H9 (cell line): ENCODE data around the gene DNAJC2. TPM values are rescaled to one million over a fixed set of nuclear protein-coding genes. Genes with fewer than 3 reads are reported as not detected.

Experiments used
- DNase-seq: peaks from one replicate; pipeline ENCODE4 v3.0.0-alpha.2; 2017
- H2AFZ ChIP-seq: one replicate; pipeline ENCODE4 v1.6.1; 2013; ENCODE audit warnings: mild to moderate bottlenecking, low read length, control low read depth, moderate library complexity
- H2AK5ac ChIP-seq: 2 replicates; pipeline ENCODE4 v1.6.1; 2013; ENCODE audit warnings: low read length, control low read depth, mixed read lengths; ENCODE audit not compliant: insufficient read length
- H2BK120ac ChIP-seq: one replicate; pipeline ENCODE4 v1.6.1; 2013; ENCODE audit warnings: low read depth, mild to moderate bottlenecking, low read length, control low read depth, inconsistent platforms; ENCODE audit not compliant: poor library complexity, severe bottlenecking
- H2BK12ac ChIP-seq: 2 replicates; pipeline ENCODE4 v1.6.1; 2013; ENCODE audit warnings: low read length, control low read depth, mixed read lengths, low read depth; ENCODE audit not compliant: insufficient read length
- H2BK15ac ChIP-seq: 2 replicates; pipeline ENCODE4 v1.6.1; 2013; ENCODE audit warnings: low read depth, low read length, control low read depth
- H2BK20ac ChIP-seq: one replicate; pipeline ENCODE4 v1.6.1; 2013; ENCODE audit warnings: low read depth, mild to moderate bottlenecking, low read length, control low read depth, inconsistent platforms; ENCODE audit not compliant: poor library complexity, severe bottlenecking
- H2BK5ac ChIP-seq: 2 replicates; pipeline ENCODE4 v1.6.1; 2013; ENCODE audit warnings: low read length, control low read depth, mixed read lengths; ENCODE audit not compliant: insufficient read length
- H3K14ac ChIP-seq: 2 replicates; pipeline ENCODE4 v1.6.1; 2013; ENCODE audit warnings: low read length, control low read depth; ENCODE audit not compliant: insufficient read depth
- H3K18ac ChIP-seq: 2 replicates; pipeline ENCODE4 v1.6.1; 2013; ENCODE audit warnings: low read depth, mild to moderate bottlenecking, mixed read lengths, low read length, control low read depth; ENCODE audit not compliant: insufficient read length
- H3K23ac ChIP-seq: 2 replicates; pipeline ENCODE4 v1.6.1; 2013; ENCODE audit warnings: low read length, control low read depth, mixed read lengths, low read depth; ENCODE audit not compliant: insufficient read length
- H3K23me2 ChIP-seq: 2 replicates; pipeline ENCODE4 v1.6.1; 2013; ENCODE audit warnings: low read depth, mild to moderate bottlenecking, mixed read lengths, low read length, control low read depth; ENCODE audit not compliant: insufficient read length, poor library complexity, severe bottlenecking
- H3K27ac ChIP-seq: 2 replicates; pipeline ENCODE4 v1.5.1; 2013; ENCODE audit warnings: low read length, control low read depth, mixed read lengths, low read depth; ENCODE audit not compliant: insufficient read length
- H3K27me3 ChIP-seq: 2 replicates; pipeline ENCODE4 v1.6.1; 2013; ENCODE audit warnings: low read length, control low read depth, inconsistent platforms; ENCODE audit not compliant: insufficient read depth
- H3K4ac ChIP-seq: 2 replicates; pipeline ENCODE4 v1.6.1; 2013; ENCODE audit warnings: low read depth, mild to moderate bottlenecking, control low read depth, inconsistent platforms, low read length, moderate library complexity
- H3K4me1 ChIP-seq: 2 replicates; pipeline ENCODE4 v1.6.1; 2013; ENCODE audit warnings: low read length, control low read depth, inconsistent platforms; ENCODE audit not compliant: insufficient read depth
- H3K4me2 ChIP-seq: 2 replicates; pipeline ENCODE4 v1.6.1; 2013; ENCODE audit warnings: low read length, control low read depth, mixed read lengths; ENCODE audit not compliant: insufficient read length, insufficient read depth
- H3K56ac ChIP-seq: 2 replicates; pipeline ENCODE4 v1.6.1; 2013; ENCODE audit warnings: low read depth, mild to moderate bottlenecking, mixed read lengths, low read length, control low read depth; ENCODE audit not compliant: insufficient read length
- H3K79me1 ChIP-seq: 2 replicates; pipeline ENCODE4 v1.6.1; 2013; ENCODE audit warnings: low read depth, mild to moderate bottlenecking, moderate library complexity, low read length, control low read depth, inconsistent platforms; ENCODE audit not compliant: insufficient read depth, poor library complexity, severe bottlenecking
- H3K79me2 ChIP-seq: 2 replicates; pipeline ENCODE4 v1.6.1; 2013; ENCODE audit warnings: low read length, control low read depth, inconsistent platforms; ENCODE audit not compliant: insufficient read depth
- H3K9ac ChIP-seq: 2 replicates; pipeline ENCODE4 v1.6.1; 2013; ENCODE audit warnings: low read length, control low read depth, mixed read lengths; ENCODE audit not compliant: insufficient read length; ENCODE audit errors: extremely low read depth
- H3K9me3 ChIP-seq: one replicate; pipeline ENCODE4 v1.6.1; 2013; ENCODE audit warnings: low read depth, low read length, inconsistent platforms; ENCODE audit not compliant: control insufficient read depth
- H3T11ph ChIP-seq: one replicate; pipeline ENCODE4 v1.6.1; 2013; ENCODE audit warnings: mild to moderate bottlenecking, low read length, control low read depth, inconsistent platforms
- H4K20me1 ChIP-seq: one replicate; pipeline ENCODE4 v1.6.1; 2013; ENCODE audit not compliant: control insufficient read depth, insufficient read length, insufficient read depth
- H4K5ac ChIP-seq: 2 replicates; pipeline ENCODE4 v1.6.1; 2013; ENCODE audit warnings: low read depth, mild to moderate bottlenecking, mixed read lengths, low read length, control low read depth; ENCODE audit not compliant: insufficient read length
- H4K8ac ChIP-seq: replicated peaks from 2 replicates; pipeline ENCODE4 v1.6.1; 2013; ENCODE audit warnings: low read length, control low read depth, mixed read lengths, low read depth; ENCODE audit not compliant: insufficient read length
- H4K91ac ChIP-seq: 2 replicates; pipeline ENCODE4 v1.6.1; 2013; ENCODE audit warnings: low read depth, mild to moderate bottlenecking, moderate library complexity, mixed read lengths, low read length, control low read depth; ENCODE audit not compliant: insufficient read length
- H3K27ac Mint-ChIP-seq, 3 experiments: 2 replicates in 2 of 3; 3 replicates in 1 of 3; pipeline ENCODE4 v1.8.0; 2020 to 2021; ENCODE audit warnings: mixed read lengths in 3 of 3, mild to moderate bottlenecking in 1 of 3, moderate library complexity in 1 of 3
- H3K27me3 Mint-ChIP-seq: 2 replicates; pipeline ENCODE4 v1.8.0; 2021; ENCODE audit warnings: low read depth, mild to moderate bottlenecking, moderate library complexity, mixed read lengths
- H3K36me3 Mint-ChIP-seq, 3 experiments: 2 replicates in 2 of 3; 3 replicates in 1 of 3; pipeline ENCODE4 v1.8.0; 2020 to 2021; ENCODE audit warnings: low read depth in 3 of 3, mixed read lengths in 3 of 3; ENCODE audit not compliant: insufficient read depth in 1 of 3
- H3K4me1 Mint-ChIP-seq, 2 experiments: 2 replicates each; pipeline ENCODE4 v1.8.0; 2020; ENCODE audit warnings: mixed read lengths in 2 of 2
- H3K4me3 Mint-ChIP-seq, 2 experiments: 2 replicates in 1 of 2; 3 replicates in 1 of 2; pipeline ENCODE4 v1.8.0; 2020 to 2021; ENCODE audit warnings: mild to moderate bottlenecking in 2 of 2, mixed read lengths in 2 of 2, moderate library complexity in 1 of 2
- H3K9me3 Mint-ChIP-seq, 2 experiments: 2 replicates in 1 of 2; 3 replicates in 1 of 2; pipeline ENCODE4 v1.8.0; 2020; ENCODE audit warnings: mild to moderate bottlenecking in 2 of 2, mixed read lengths in 2 of 2, moderate library complexity in 1 of 2
- CTCF ChIP-seq: fragments of 200-600 bp; sonication (generic); conservative IDR thresholded peaks from 3 replicates; pipeline ENCODE4 v1.8.0; 2021; ENCODE audit warnings: antibody characterized with exemption, mild to moderate bottlenecking
- WGBS: extraction: QIAGEN DNeasy Blood & Tissue Kit; methylation state at CpG from one replicate; pipeline ENCODE4 v1.1.7; 2013; ENCODE audit warnings: missing lambda C conversion rate, low lambda C conversion rate, mixed read lengths; ENCODE audit not compliant: insufficient read length; ENCODE audit errors: extremely low coverage; 5-methylcytosine and 5-hydroxymethylcytosine counted together
- total RNA-seq: library from RNA; stranded (reverse); gene quantifications from 2 replicates; pipeline ENCODE4 v1.2.1, GENCODE V29; 2021

The DNAJC2 gene
- total RNA-seq, 1 experiment from 2014 or later, result 57.9 TPM

- no peak overlapping the region for H3K27ac Mint-ChIP-seq
- Histone ChIP-seq H3T11ph (no peak overlapping the region), H3K27ac (no peak overlapping the region), H3K23ac (no peak overlapping the region), H2BK15ac (no peak overlapping the region), H3K56ac (no peak overlapping the region), H2AK5ac (no peak overlapping the region), H4K20me1 (no peaks in the 10 kb centered on the region), H4K8ac (no peak overlapping the region), H2BK5ac (no peak overlapping the region), H3K14ac (no peak overlapping the region), H2BK120ac (no peak overlapping the region), H3K4me1 (no peaks in the 10 kb centered on the region), H3K4me2 (no peak overlapping the region), H3K23me2 (no peaks in the 10 kb centered on the region), H2BK12ac (no peak overlapping the region), H3K9me3 (no peaks in the 10 kb centered on the region), H3K18ac (no peak overlapping the region), H3K9ac (no peak overlapping the region), H3K27me3 (no peaks in the 10 kb centered on the region), H4K91ac (no peak overlapping the region), H3K79me2 (no peaks in the 10 kb centered on the region), H2BK20ac (no peak overlapping the region), H4K5ac (no peak overlapping the region), H2AFZ (no peak overlapping the region), H3K4ac (no peak overlapping the region), H3K79me1 (no peaks in the 10 kb centered on the region)
- WGBS, result no CpG with 5 or more reads among the region's 1 CpG
- peaks cover 2% of the 10 kb centered on the region; the same call in 1 of the 2 replicates for H3K27me3 Mint-ChIP-seq
- no peaks in the 10 kb centered on the region for H3K9me3 Mint-ChIP-seq
- DNase-seq, result no peak
- H3K4me1 Mint-ChIP-seq, result no peaks in the 10 kb centered on the region
- no peaks in the 10 kb centered on the region for H3K36me3 Mint-ChIP-seq
- H3K4me3 Mint-ChIP-seq, result no peak overlapping the region
- TF ChIP-seq CTCF, result no peak
These were observed 42.7 kb upstream of the DNAJC2 start for GRCh38 chr7:103387242-103387641.
